AG04450 (cell line): Measurements from ENCODE around the gene ECI2. TPM values are rescaled to one million over a fixed set of nuclear protein-coding genes. Genes with fewer than 3 reads are reported as not detected.

Experiments used
- CTCF ChIA-PET: fragments of 300-600, 350-600 bp; formaldehyde crosslinking; extraction: SDS; loops from one replicate; lab custom pipeline; 2022; ENCODE audit warnings: antibody characterized with exemption, inconsistent platforms; lab: Charles Lee
- POLR2A ChIA-PET: fragments of 350-600 bp; formaldehyde crosslinking; extraction: SDS; loops from one replicate; lab custom pipeline; 2021; ENCODE audit warnings: antibody characterized with exemption, inconsistent platforms; lab: Yijun Ruan, JAX
- DNase-seq: peaks from one replicate; pipeline ENCODE4 v3.0.0-alpha.2; 2011; ENCODE audit warnings: low read depth, low spot score
- H3K27ac ChIP-seq: one replicate; pipeline ENCODE4 v1.5.1; 2012; ENCODE audit warnings: low read depth, low read length, control low read depth
- H3K27me3 ChIP-seq: one replicate; pipeline ENCODE4 v1.6.0; 2012; ENCODE audit warnings: low read length; ENCODE audit not compliant: control insufficient read depth, insufficient read depth
- H3K4me3 ChIP-seq: 2 replicates; pipeline ENCODE4 v1.5.1; 2011; ENCODE audit warnings: mild to moderate bottlenecking, low read depth, low read length, control low read depth
- H3K9me3 ChIP-seq: 2 replicates; pipeline ENCODE4 v1.5.1; 2012; ENCODE audit warnings: low read length; ENCODE audit not compliant: control insufficient read depth, insufficient read depth
- CTCF ChIP-seq: IDR thresholded peaks from 2 replicates; pipeline ENCODE4 v1.5.1; 2011; ENCODE audit warnings: low read depth, low read length, control low read depth, inconsistent platforms
- polyA plus RNA-seq: library from polyadenylated mRNA; depleted of rRNA; stranded (reverse); fragments of >200 nt; gene quantifications from 2 replicates; pipeline ENCODE4 v1.2.3, GENCODE V29; 2011

ECI2 gene
- polyA plus RNA-seq, 1 experiment, result 88.4 TPM

- Histone ChIP-seq H3K9me3 (peaks cover 4% of the 10 kb centered on the region), H3K27me3 (no peaks in the 10 kb centered on the region), H3K27ac (no peak overlapping the region), H3K4me3 (no peak overlapping the region)
- no peak for TF ChIP-seq CTCF
- no peak for DNase-seq
- ChIA-PET POLR2A (interaction anchor here (0.6 kb wide), 1 partner anchor 13 kb away, joined by 11 read pairs; no protein-coding TSS in a partner anchor), CTCF (interaction anchor here (1.0 kb wide), 1 partner anchor 81 kb away, joined by 3 read pairs; no protein-coding TSS in a partner anchor)
Observed at GRCh38 chr6:4074478-4075235, 60.7 kb downstream of the ECI2 start.

GRCh38 chr6:4071330-4071729 is 64.0 kb downstream of the ECI2 start:
- DNase-seq, result no peak
- H3K27ac ChIP-seq, result no peak overlapping the region
- no peaks in the 10 kb centered on the region for H3K27me3 ChIP-seq
- no peak for TF ChIP-seq CTCF
- no peaks in the 10 kb centered on the region for H3K9me3 ChIP-seq
- H3K4me3 ChIP-seq, result no peak overlapping the region
- ChIA-PET POLR2A (no interaction called here), CTCF (no interaction called here)

- H3K27me3 ChIP-seq, result no peaks in the 10 kb centered on the region
- no peaks in the 10 kb centered on the region for H3K9me3 ChIP-seq
- no peak overlapping the region for H3K27ac ChIP-seq
- no peak for TF ChIP-seq CTCF
- POLR2A ChIA-PET, result no interaction called here
- CTCF ChIA-PET, result interaction anchor here (0.5 kb wide), 1 partner anchor 66 kb away, joined by 3 read pairs; the partner anchor contains the start of gene ECI2
- DNase-seq, result no peak
- H3K4me3 ChIP-seq, result no peak overlapping the region
Observed at GRCh38 chr6:4069199-4069598, 66.2 kb downstream of the ECI2 start.

GRCh38 chr6:4067673-4068072 is 67.7 kb downstream of the ECI2 start:
- H3K9me3 ChIP-seq, result no peaks in the 10 kb centered on the region
- ChIA-PET POLR2A (interaction anchor here (0.6 kb wide), 1 partner anchor 49 kb away, joined by 4 read pairs; no protein-coding TSS in a partner anchor), CTCF (interaction anchor here (0.6 kb wide), 1 partner anchor 180 kb away, joined by 3 read pairs; no protein-coding TSS in a partner anchor)
- H3K27me3 ChIP-seq, result no peaks in the 10 kb centered on the region
- no peak overlapping the region for H3K4me3 ChIP-seq
- H3K27ac ChIP-seq, result no peak overlapping the region
- TF ChIP-seq CTCF, result no peak
- no peak for DNase-seq

- no peak for TF ChIP-seq CTCF
- CTCF ChIA-PET, result no interaction called here
- Histone ChIP-seq H3K27me3 (no peaks in the 10 kb centered on the region), H3K4me3 (no peak overlapping the region), H3K27ac (no peak overlapping the region), H3K9me3 (no peaks in the 10 kb centered on the region)
- POLR2A ChIA-PET, result no interaction called here
- DNase-seq, result no peak
Observed at GRCh38 chr6:4066029-4066755, 69.2 kb downstream of the ECI2 start.
